Esophagus squamous epithelium (tissue), 5 donors: Measurements from ENCODE around the gene SLC35E4. TPM values are rescaled to one million over a fixed set of nuclear protein-coding genes. Genes with fewer than 3 reads are reported as not detected.
"Not testable (repeated sequence)": the region's sequence is repeated elsewhere in the genome, so short reads cannot be mapped to it uniquely, and the experiment has no call there.

Experiments
- DNase-seq: peaks from one replicate; lab custom pipeline; 2025; lab: John Stamatoyannopoulos, UW
- H3K27ac ChIP-seq, 4 donors: fragments of 200-600 bp; sonication (generic); one replicate each; pipeline ENCODE4 v1.5.1; 2016 to 2019; ENCODE audit warnings: mild to moderate bottlenecking in 1 of 4
- H3K27me3 ChIP-seq, 4 donors: fragments of 200-600 bp; sonication (generic); 1 replicate in 3 of 4; 2 replicates in 1 of 4; pipeline versions ENCODE4 v1.5.1 to v1.6.0; 2017 to 2021; ENCODE audit warnings: antibody characterized with exemption in 1 of 4
- H3K36me3 ChIP-seq, 3 donors: fragments of 200-600 bp; sonication (generic); one replicate each; pipeline ENCODE4 v1.5.1; 2016 to 2019
- H3K4me1 ChIP-seq, 3 donors: fragments of 200-600 bp; sonication (generic); one replicate each; pipeline ENCODE4 v1.5.1; 2017 to 2019
- H3K4me3 ChIP-seq, 4 donors: fragments of 200-600 bp; sonication (generic); 1 replicate in 3 of 4; 2 replicates in 1 of 4; pipeline ENCODE4 v1.5.1; 2016 to 2019; ENCODE audit warnings: mild to moderate bottlenecking in 2 of 4, moderate library complexity in 1 of 4
- H3K9me3 ChIP-seq, 3 donors: fragments of 200-600 bp; sonication (generic); one replicate each; pipeline ENCODE4 v1.5.1; 2016 to 2019
- CTCF ChIP-seq, 6 experiments: fragments of 450-650 bp in 4 of 6; fragments of 200-600 bp in 2 of 6; sonication (generic) in 2 of 6; IDR thresholded peaks; one replicate each; pipeline ENCODE4 v1.5.1; 2016 to 2019; ENCODE audit warnings: antibody characterized with exemption in 6 of 6, mild to moderate bottlenecking in 4 of 6, moderate library complexity in 4 of 6
- POLR2A ChIP-seq, 4 donors: fragments of 450-650 bp; IDR thresholded peaks; one replicate each; pipeline ENCODE4 v1.6.1; 2017; ENCODE audit warnings: antibody characterized with exemption in 4 of 4, mild to moderate bottlenecking in 4 of 4, moderate library complexity in 3 of 4
- WGBS, 2 donors: methylation state at CpG; one replicate each; pipeline ENCODE4 v1.1.5; 2018; 5-methylcytosine and 5-hydroxymethylcytosine counted together
- intact Hi-C: fragments of 100-400 bp; cut with DNase I; formaldehyde crosslinking; loops from one replicate; pipeline ENCODE4 v1.15.0; 2022
- total RNA-seq, 4 donors: library from RNA; depleted of rRNA; stranded (reverse); fragments of >200 nt; gene quantifications; one replicate each; pipeline ENCODE4 v1.1.0, GENCODE V29; 2016
- donor health status: DM: yes; HTN: yes; CAD: no.

SLC35E4 gene
- total RNA-seq, 4 donors from 2014 or later: 5.5 to 8.3 (median 6.3) TPM

GRCh38 chr22:30674482-30674881 lies 38.9 kb downstream of the SLC35E4 start:
- DNase-seq: no peak
- Histone ChIP-seq H3K4me3 (no peak overlapping the region), H3K27me3 (peaks cover 0 to 17% (median 0%) of the 10 kb centered on the region in 4 donors), H3K4me1 (peaks cover 0 to 10% (median 0%) of the 10 kb centered on the region in 3 donors), H3K9me3 (no peaks in the 10 kb centered on the region), H3K27ac (no peak overlapping the region), H3K36me3 (no peaks in the 10 kb centered on the region)
- 76 to 88% methylated on average over 6 of the region's 6 CpGs for WGBS, 2 donors
- intact Hi-C loops: no loop called here
- TF ChIP-seq POLR2A (IDR thresholded peaks at IDR 0.05): no peak
- no peak for TF ChIP-seq CTCF (IDR thresholded peaks at IDR 0.05)

- Histone ChIP-seq H3K4me3 (no peak overlapping the region), H3K36me3 (no peaks in the 10 kb centered on the region), H3K4me1 (peaks cover 0 to 10% (median 0%) of the 10 kb centered on the region in 3 donors), H3K27ac (no peak overlapping the region), H3K27me3 (peaks cover 0 to 17% (median 0%) of the 10 kb centered on the region in 4 donors), H3K9me3 (no peaks in the 10 kb centered on the region)
- TF ChIP-seq CTCF (IDR thresholded peaks at IDR 0.05) (no peak), POLR2A (IDR thresholded peaks at IDR 0.05) (no peak)
- DNase-seq: no peak
- 73 to 76% methylated on average over 7 to 9 of the region's 9 CpGs for WGBS, 2 donors
- intact Hi-C loops: no loop called here
These were observed 39.9 kb downstream of the SLC35E4 start for GRCh38 chr22:30675436-30675835.

GRCh38 chr22:30676565-30676964 lies 41.0 kb downstream of the SLC35E4 start:
- 37 to 52% methylated on average over 3 of the region's 3 CpGs for WGBS, 2 donors
- Histone ChIP-seq H3K27me3 (peaks cover 0 to 17% (median 0%) of the 10 kb centered on the region in 4 donors), H3K4me1 (peaks cover 0 to 10% (median 0%) of the 10 kb centered on the region in 3 donors)
- H3K36me3 ChIP-seq, H3K9me3 ChIP-seq, DNase-seq, intact Hi-C loops, H3K27ac ChIP-seq, H3K4me3 ChIP-seq: not testable (repeated sequence)

- H3K4me1 ChIP-seq: peaks cover 0 to 10% (median 0%) of the 10 kb centered on the region in 3 donors
- H3K27ac ChIP-seq, DNase-seq, intact Hi-C loops, H3K9me3 ChIP-seq, H3K36me3 ChIP-seq, H3K27me3 ChIP-seq, H3K4me3 ChIP-seq: not testable (repeated sequence)
- WGBS, 2 donors: 79 to 81% methylated on average over 8 to 11 of the region's 12 CpGs
These were observed 44.5 kb downstream of the SLC35E4 start for GRCh38 chr22:30679895-30680690.

GRCh38 chr22:30680991-30681770 lies 45.6 kb downstream of the SLC35E4 start:
- no peak overlapping the region for H3K27ac ChIP-seq
- TF ChIP-seq POLR2A (IDR thresholded peaks at IDR 0.05): no peak
- TF ChIP-seq CTCF (IDR thresholded peaks at IDR 0.05): no peak
- intact Hi-C loops: no loop called here

GRCh38 chr22:30681831-30682230 lies 46.2 kb downstream of the SLC35E4 start:
- intact Hi-C loops: no loop called here
- Histone ChIP-seq H3K9me3 (no peaks in the 10 kb centered on the region), H3K4me1 (peaks cover 0 to 1% (median 0%) of the 10 kb centered on the region in 3 donors), H3K36me3 (no peaks in the 10 kb centered on the region), H3K27me3 (peaks cover 0 to 2% (median 0%) of the 10 kb centered on the region in 4 donors), H3K4me3 (no peak overlapping the region), H3K27ac (no peak overlapping the region)
- 74 to 78% methylated on average over 2 of the region's 2 CpGs for WGBS, 2 donors
- TF ChIP-seq POLR2A (IDR thresholded peaks at IDR 0.05) (no peak), CTCF (IDR thresholded peaks at IDR 0.05) (no peak)
- no peak for DNase-seq

More at GRCh38 chr22:30680991-30681770, 45.6 kb downstream of the SLC35E4 start:
- 78 to 100% methylated on average over 1 of the region's 1 CpG for WGBS, 2 donors
- DNase-seq: no peak
- Histone ChIP-seq H3K4me1 (peaks cover 0 to 8% (median 0%) of the 10 kb centered on the region in 3 donors), H3K36me3 (no peaks in the 10 kb centered on the region), H3K27me3 (peaks cover 0 to 4% (median 0%) of the 10 kb centered on the region in 4 donors), H3K4me3 (no peak overlapping the region), H3K9me3 (no peaks in the 10 kb centered on the region)
